CD4-positive, alpha-beta T cell treated with Interleukin-21 for 1 hour (primary cell): ENCODE measurements around the gene GLI3.

Experiments
- DNase-seq: peaks from one replicate; pipeline ENCODE4 v3.0.0-alpha.2; 2020

The GLI3 gene

DNA sequence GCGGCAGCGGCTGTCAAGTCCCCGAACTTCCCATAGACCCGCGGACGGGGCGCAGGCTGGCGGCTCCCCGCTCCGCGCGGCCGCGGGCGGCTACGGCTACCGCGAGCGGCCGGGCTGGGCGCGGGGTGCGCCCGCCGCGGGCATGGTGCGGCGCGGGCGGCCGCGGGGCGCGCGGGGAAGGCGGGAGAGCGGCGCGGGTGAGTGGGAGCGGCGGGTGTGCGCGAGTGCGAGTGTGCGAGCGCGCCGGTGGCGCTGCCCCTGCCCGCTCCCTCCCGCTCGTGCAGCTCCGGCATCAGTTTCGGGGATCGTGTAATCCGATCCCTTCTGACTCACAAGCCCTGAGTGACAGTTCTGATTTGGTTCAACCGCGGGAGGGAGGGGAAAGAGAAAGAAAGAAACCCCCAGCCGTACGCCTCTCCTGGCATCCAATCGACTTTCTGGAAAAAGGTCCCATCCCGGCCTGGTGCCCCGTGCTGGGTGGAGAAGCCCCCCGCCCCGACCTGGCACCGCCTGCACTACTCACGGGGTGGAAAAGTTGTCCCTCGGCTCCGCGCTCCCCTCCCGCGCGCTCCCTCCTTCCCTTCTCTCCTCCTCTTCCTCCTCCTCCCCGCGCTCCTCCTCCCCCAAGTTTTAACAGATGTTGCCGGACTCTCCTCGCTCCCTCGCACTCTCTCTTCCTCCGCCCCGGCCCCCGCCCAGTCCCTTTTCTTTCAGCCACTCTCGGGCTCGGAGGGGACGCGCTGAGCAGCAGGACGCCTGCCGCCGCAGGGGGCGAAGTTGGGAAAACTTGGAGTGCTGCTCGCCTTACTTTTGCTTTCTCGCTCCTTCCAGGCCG is at the start of gene GLI3:
TSS of gene GLI3 (minus strand) at position 234 of the 835 bp plus-strand sequence. CDS start 13,956 bp downstream, outside the sequence.
- DNase-seq = no peak

DNA sequence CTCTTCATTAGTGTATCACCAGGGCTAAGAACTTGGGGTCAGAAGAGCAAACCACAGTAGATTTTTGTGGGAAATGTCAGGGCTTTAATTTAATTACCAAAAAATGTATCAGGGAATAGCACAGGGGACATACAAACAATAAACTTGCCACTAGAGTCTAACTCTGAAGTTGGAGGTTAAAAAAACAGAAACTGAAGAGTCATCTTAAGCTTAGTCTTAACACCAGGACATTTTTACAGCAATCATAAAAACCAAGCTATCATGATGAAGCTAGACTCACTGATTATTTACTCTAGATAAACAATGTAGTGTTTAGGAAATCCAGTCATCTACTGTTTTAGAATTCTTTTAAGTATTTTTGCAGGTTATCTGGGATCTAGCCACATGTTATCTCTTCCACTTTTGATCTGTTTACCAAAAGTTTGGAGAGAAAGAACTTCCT is 48.4 kb upstream of the GLI3 start:
- DNase-seq = no peak

DNA sequence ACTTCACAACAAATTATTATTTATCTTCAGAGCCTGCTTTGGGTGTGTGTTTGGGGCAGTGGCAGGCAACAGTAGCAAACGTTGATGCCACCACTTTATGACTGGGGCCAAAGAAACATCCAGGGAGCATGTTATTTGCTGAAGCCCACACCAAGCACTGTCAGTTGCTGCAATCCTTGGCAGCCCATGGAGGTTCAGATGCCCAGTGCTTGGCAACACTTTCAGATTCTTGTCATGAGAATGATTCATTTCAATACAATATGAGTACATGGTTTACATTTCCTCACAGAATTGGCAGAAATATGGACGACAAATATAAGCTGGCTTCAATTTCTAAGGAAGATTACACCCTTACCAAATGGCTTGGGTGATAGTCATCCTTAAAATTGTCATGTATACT is 46.5 kb upstream of the GLI3 start:
- DNase-seq = no peak

DNA sequence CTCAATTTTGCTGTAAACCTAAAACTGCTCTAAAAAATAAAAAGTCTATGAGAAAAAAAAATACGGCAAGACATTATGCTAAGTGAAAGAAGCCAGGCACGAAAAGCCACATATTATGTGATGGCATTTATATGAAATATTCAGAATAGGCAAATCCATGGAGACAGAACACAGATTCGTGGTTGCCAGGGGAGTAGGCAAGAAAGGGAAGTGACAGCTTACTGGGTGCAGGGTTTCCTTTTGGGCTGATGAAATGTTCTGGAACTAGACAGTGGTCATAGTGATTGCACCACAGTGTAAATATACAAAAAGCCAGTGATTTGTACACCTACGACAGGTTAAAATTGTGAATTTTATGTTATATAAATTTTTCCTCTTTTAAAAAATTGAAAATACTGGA is 41.3 kb upstream of the GLI3 start:
- no peak for DNase-seq

DNA sequence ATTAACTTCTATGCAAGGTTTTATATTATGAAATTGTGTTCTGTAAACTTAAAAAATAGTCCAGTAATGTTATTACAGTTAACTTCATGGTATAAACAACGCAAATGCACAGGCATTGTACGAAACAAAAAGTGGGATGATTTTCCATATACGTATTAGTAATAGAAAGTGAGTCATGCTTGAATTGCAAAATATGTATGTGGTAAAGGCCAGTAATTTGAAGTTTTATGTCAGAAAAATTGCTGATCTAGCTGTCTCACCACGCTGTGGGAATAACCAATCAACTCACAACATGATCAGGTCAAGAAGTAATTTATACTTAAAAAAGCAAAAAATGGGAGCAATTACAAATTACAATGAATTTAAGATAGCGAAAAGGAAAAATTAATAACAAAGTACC is 37.0 kb upstream of the GLI3 start:
- DNase-seq = no peak

DNA sequence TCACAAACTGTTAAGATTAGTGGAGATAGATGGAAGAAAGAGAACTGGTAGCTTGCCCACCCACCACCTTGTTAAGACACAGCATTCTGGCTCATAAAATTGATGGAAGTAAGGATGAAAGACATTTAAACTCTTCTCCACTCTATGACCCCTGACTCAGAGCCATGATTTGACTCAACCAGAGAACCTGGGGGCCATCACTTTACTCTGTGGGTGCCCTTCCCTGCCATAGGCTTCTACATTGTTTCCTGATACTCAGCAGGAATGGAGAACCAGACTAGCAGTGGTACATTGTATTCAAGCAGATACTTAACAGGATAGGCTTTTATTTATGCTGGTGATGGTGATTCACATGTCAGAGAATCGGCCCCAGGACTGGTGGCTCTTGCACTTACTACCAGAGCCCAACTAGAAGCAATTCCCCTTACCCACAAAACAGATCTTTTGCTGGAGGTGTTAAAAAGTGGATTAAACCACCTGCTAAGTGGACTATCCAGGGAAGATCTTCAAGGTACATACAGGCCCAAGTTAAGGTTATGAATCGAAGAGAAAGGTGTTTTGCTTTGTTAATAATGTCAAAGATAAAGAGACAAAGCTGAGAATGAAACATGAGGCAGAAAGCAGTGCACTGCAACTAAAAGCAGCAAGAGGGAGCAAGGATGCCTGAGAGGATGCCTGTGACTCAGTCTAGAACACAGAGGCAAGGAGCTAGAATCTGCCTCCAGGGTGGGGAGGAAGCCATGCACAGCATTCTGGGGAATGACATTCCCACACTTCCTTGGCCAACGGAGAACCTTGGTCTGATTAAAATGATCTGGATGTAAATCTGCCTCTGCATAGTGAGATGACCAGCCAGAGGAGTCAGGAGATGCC is 36.0 kb upstream of the GLI3 start:
- DNase-seq = no peak

DNA sequence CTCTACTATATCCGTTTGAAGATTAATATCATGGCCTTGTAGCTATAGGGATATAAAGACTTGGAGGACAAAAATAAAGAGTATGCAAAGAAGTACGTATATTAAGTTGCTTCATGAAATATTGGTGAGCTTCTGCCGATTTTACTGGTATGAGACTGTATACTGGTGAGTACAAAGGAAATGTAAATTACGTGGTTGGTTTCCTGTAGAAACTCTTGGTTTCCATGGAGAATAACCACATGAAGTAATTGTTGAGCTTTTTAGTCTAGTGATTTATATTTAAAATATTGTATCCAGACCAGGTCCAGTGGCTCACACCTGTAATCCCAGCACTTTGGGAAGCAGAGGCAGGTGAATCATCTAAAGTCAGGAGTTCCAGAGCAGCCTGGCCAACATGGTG is 32.2 kb upstream of the GLI3 start:
- no peak for DNase-seq

DNA sequence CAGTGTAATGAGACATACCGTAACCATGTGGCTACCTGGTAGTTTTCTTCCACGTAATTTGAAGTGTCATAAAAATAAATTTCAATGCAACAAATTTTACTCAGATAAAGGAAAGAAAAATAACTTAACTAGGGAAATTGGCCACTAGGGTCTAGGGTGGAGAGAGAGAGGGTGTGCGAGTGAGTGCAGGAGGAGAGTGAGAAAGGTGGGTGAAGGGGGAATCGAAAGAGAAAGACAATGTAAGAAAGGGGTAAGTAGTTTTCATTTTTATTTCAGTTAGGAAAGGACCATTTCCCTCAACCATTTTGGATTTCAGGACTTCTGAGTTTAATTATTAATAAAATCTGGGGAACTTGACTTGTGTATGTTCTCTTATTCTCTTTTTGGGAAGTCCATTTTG is 27.7 kb upstream of the GLI3 start:
- DNase-seq = no peak

DNA sequence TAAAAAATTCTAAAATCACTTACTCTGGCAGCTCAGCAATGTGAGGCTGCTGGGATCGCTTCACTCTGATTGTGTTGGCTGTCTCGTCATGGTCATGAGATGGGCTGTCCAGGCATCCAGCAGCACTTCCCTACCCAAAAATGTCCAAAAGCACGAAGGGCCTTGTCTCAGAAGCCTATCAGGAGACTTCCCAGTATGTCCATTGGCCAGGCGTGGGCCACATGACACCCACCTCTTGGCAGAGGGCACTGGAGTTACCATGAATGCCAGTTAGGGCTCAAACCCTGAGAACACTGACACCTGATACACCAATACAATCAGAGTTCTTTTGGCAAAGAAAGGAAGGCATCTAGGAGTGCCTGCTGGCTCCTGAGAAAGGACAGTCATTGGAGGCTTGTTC is 27.0 kb upstream of the GLI3 start:
- DNase-seq = no peak

DNA sequence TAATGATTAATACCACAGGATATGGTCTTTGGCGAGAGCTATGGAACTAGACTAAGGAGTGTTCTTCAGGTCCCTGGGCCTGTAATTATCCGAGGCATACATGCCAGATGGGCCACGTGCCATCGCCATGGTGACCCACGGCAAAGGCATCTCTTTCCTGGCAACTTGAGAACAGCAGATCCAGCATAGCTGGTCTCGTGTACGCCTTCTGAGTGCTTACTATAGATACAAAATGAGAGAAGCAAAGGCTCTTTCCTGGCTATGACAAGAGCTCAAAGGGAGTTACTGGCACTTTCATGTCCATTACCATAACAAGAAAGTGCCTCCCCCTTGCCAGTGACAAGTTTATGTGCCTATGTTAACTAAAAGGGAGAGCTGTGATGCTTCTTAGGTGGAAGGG is 26.0 kb upstream of the GLI3 start:
- no peak for DNase-seq

DNA sequence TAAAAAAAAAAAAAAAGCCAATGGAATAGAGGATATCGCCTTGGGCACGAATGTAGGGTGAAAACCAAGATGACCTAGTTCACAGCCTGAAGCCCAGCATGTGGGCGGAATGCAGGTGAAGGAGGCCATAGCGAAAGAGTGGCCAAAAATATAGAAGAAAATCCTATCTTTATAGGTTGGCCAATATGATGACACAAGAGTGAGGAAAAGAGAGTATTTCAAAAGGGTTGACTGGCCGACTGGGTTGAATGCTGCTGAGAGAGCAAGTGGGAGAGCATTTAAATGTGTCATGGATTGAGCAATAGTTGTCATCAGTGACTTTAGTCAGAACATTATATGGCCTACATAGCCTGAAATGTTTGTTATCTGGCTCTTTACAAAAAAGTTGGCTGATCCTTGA is 17.2 kb upstream of the GLI3 start:
- no peak for DNase-seq

DNA sequence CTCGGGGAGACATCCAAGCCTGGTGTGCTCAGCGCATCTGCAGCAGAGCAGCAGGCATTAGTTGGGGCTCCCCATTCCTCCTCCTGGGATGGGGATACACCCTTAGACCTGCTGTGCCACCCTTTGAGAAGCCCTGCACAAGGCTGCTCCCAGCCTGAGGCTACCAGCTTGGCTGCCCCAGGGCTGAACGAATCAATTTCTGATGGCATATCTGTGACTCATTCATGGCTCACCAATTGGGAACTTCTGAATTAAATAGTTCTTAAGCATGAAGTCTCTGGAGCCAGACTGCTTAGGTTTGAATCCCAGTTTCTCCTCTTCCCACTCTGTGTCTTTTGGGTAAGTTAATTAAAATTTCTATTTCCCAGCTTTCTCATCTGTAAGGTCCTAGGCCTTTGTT is 16.3 kb upstream of the GLI3 start:
- no peak for DNase-seq

DNA sequence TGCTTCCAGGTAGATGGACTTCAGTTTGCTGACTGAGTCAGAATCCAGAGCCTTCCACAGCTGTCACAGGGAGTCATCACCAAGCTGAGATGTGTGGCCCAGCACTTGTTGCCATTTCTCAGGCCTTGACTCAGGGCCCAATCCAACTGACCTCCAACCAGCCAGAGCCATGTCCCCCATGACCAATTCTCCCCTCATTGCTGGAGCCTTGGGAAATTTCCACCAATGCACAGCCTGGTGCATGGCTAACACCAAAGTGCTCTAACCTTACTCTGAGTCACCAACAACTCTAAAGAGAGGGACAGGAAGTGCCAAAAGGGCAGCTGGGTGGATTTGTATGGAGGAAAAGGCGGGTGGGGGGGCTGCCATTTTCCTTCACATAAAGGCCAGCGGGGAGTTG is 13.4 kb upstream of the GLI3 start:
- DNase-seq = no peak

DNA sequence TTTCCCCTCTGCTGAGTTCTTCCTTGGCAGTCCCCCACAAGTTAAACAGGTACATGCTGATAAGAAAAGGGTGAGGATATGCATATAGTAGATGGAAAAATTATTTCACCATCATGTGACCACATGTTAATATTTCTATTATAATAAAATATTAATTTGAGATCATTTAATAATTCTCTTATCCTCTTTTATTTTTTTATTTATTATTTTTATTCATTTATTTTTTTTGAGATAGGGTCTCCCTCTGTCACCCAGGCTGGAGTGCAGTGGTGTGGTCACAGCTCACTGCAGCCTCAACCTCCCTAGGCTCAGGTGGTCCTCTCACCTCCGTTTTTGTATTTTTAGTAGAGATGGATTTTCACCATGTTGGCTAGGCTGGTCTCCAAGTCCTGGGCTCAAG is 11.6 kb upstream of the GLI3 start:
- DNase-seq = no peak

DNA sequence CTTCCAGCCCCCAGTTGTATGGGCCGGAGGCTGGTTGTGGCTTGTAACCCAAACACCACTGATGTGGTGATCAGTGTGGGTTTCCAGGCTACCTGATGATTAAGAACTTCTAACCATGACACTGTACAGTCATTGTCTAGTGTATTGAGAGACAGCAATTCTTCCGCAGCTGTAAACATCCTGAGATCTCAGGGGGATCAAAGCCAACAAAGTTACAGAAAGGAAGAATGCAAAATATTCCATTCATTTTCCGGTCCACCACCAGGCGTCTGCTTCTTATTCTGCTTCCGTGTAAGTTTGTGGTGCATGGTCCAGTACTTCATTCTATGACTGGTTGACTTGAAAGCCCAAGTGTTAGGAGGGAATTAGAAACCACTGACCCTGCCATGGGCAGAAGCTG is 10.3 kb upstream of the GLI3 start:
- no peak for DNase-seq

DNA sequence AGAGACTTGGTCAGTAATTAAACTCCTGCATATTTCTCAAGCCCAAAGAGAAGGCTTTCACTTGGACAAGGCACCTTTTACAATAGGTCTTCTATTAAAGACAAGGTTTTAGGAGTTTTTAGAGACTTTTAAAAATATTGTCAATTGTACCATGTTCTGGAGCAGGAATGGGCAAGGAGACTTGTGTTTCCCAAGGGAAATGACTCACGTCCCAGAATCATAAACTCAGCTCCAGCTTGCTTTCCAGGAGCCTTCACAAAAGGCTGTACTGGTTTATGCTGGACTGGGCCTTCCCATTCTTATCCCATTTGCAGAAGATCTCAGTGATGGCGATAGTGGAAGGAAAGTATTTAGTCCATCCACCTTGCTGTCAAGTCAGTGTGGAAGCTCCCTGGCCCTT is 7.8 kb upstream of the GLI3 start:
- DNase-seq = no peak

DNA sequence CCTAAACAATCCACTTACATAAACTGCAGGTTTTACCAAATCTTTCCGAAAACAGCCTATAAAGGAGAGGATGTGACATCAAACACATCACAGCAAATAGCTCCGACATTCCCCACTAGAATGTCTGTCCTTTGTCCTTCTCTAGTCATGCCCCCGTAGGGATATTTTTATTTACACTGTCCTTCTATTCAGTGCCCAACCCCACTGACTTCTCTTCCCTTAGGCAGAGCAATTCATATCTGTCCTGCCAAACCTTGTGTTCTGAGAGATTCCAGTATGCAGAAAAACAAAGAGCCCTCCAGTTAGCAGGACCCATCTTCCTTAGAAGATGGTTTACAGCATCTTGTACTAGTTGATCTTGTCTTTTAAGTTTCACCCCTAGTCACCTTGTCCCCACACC is 5.4 kb upstream of the GLI3 start:
- DNase-seq = no peak

DNA sequence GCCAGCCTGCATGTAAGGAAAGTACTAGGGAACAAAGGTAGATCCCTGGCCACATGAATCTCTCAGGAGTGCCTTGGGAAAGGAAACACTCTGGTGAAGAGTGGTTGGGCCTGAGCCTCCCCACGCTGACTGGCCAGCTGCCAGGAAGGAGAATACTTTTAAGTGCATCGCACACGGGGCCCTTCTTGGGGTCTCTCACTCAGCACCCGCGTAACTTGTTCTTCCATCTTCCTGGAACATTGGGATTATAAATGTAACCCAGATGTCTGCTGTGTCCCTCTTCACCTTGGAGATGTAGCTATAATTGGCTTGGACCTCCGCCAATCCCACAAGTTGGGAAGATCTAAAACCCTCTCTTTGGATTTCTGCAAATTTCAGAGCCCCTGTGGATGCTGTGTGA is 4.4 kb upstream of the GLI3 start:
- no peak for DNase-seq

DNA sequence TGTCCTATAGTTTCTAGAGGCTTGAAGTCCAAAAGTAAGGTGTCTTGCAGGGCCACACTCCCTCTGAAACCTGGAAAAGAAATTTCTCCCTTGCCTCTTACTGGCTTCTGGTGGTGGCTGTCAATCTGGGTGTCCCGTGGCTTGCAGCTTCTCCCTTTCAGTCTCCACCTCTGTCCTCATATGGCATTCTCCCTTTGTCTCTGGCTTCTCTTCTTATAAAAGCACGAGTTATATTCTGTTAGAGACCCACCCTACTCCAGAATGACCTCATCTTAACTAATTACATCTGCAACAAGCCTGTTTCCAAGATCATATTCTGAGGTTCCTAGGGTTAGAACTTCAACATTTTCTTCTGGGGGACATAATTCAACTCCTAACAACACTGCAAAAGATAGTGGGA is 3.4 kb upstream of the GLI3 start:
- no peak for DNase-seq

DNA sequence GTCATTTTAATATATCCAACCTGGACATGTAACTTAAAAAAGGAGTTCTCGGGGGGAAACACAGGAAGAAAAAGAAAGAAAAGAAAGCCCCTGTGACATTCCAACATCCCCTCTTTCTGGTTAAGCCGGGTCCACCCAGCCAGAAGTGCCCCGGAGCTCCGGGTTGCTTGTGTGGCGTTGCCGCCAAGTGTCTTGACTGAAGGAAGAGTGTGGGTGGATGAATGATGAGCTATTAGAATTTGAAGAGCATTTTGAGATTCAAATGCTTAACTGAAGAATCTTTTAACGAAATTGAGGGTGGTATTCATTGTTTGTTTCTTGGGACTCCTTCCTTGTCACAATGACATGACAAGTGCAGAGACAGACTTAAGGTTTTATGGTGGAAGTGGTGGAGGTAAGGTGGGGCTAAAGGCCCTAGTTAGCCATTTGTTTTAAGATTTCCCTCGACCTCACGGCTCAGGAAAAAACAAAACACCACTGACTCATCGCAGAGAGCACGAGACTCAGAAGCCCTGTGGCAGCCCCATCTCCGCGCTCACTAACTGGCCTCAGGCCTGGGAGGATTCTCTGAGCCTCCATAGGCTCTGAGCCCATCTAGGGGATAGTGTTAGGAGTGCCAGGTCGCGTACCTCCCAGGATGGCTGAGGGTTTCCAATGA is 1.8 kb upstream of the GLI3 start:
- DNase-seq = no peak

DNA sequence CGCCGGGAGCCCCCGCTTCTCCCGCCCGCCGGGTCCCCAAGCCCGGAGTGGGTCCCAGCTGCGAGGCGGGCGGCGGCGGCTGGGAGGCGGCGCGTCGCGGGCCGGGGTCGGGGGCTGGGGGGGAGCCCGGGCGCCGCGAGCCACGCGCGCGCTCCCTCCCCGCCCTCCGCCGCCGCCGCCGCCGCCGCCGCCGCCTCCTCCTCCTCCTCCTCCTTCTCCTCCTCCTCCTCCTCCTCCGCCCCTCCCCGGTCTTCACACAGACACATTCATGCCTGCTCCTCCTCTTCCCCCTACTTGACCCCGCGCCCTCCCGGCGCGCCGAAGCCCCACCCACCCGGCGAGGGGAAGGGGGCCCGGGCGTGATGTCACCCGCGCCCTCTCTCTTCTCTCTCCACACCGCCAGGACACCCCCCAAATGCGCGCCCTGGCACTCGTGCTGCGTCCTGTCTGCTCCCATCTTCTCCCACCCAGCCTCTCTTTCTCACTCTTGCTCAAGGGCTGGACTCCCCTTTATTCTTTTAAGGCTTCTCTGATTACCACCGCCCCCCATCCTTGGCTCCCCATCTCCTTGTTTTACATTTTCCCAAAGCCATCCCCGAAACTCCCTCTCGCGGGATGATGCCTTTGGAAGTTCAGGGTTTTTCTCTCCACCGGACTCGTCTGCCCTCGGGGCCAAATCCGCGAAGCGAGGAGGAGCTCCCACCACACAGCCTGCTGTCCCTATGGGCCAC is 967 bp upstream of the GLI3 start:
- DNase-seq = peak; percentile 5

DNA sequence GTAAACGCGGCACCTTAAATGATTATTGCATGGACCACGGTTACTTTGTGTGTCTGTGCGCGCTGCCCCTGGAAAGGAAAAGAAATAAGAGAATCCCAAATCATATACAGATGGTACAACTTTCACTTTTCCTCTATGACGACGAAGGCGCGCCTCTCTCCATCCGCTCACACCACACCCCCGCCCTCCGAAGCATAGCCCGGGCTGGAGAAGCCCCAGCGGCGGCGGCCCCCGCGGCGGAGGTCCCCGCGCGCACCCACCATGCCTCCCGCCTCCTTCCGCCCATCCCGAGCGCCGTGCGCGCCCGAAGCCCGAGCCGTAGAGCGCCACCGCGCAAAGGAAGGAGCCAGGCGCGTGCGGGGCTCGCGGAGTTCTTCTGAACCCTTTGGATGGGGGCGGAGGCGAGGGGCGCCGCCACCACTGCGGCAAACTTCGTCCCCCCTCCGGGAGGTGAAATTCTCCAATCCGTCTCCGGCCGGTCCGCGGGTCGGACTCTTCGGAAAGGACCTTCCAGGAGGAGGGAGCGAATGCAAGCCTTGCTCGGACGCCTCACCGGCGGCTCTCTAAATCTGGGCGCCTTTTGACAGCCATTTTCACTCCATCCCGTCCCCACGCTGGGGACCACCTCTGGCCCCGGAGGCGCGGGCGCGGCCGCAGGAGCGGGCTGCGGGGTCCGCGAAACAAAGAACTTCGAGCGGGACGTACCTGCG is 588 bp downstream of the GLI3 start:
- no peak for DNase-seq
